Keratinocyte (primary cell): ENCODE data around the gene MTCL1. TPM values are rescaled to one million over a fixed set of nuclear protein-coding genes. Genes with fewer than 3 reads are reported as not detected.

Experiments
- DNase-seq: peaks from one replicate; pipeline ENCODE4 v3.0.0-alpha.2; 2011; ENCODE audit warnings: low read depth, missing footprints, low spot score
- FAIRE-seq: peaks from 2 replicates; lab custom pipeline; 2011; peaks lifted over from hg19 to GRCh38; lab: Jason Lieb, UNC
- H2AFZ ChIP-seq: 2 replicates; pipeline ENCODE4 v1.6.0; 2012; ENCODE audit warnings: low read length, control low read depth, inconsistent platforms; ENCODE audit not compliant: control insufficient read depth
- H3K27ac ChIP-seq: 2 replicates; pipeline ENCODE4 v1.5.1; 2011; ENCODE audit warnings: low read length; ENCODE audit not compliant: control insufficient read depth, insufficient read depth
- H3K27me3 ChIP-seq: 3 replicates; pipeline ENCODE4 v1.6.0; 2011; ENCODE audit warnings: low read length; ENCODE audit not compliant: control insufficient read depth, insufficient read depth; ENCODE audit errors: extremely low read depth
- H3K36me3 ChIP-seq, 2 experiments: 2 replicates in 1 of 2; 3 replicates in 1 of 2; pipeline ENCODE4 v1.5.1; 2011; ENCODE audit warnings: low read length in 2 of 2, mild to moderate bottlenecking in 1 of 2; ENCODE audit not compliant: control insufficient read depth in 2 of 2, insufficient read depth in 2 of 2; ENCODE audit errors: extremely low read depth in 1 of 2
- H3K4me1 ChIP-seq: 3 replicates; pipeline ENCODE4 v1.5.1; 2011; ENCODE audit warnings: low read length; ENCODE audit not compliant: control insufficient read depth, insufficient read depth; ENCODE audit errors: extremely low read depth
- H3K4me2 ChIP-seq: 3 replicates; pipeline ENCODE4 v1.6.0; 2011; ENCODE audit warnings: low read depth, low read length; ENCODE audit not compliant: control insufficient read depth, insufficient read depth; ENCODE audit errors: extremely low read depth
- H3K4me3 ChIP-seq, 3 experiments: fragments of 200-600 bp in 1 of 3; sonication (generic) in 1 of 3; 2 replicates in 2 of 3; 3 replicates in 1 of 3; pipeline ENCODE4 v1.5.1; 2011 to 2016; ENCODE audit warnings: low read length in 3 of 3, mild to moderate bottlenecking in 3 of 3, control low read depth in 2 of 3, inconsistent platforms in 1 of 3, low read depth in 1 of 3, mixed read lengths in 1 of 3, mixed run types in 1 of 3, moderate library complexity in 1 of 3; ENCODE audit not compliant: control insufficient read depth in 2 of 3, insufficient read depth in 2 of 3; ENCODE audit errors: extremely low read depth in 1 of 3
- H3K79me2 ChIP-seq: 2 replicates; pipeline ENCODE4 v1.6.0; 2012; ENCODE audit warnings: low read length; ENCODE audit not compliant: control insufficient read depth, insufficient read depth
- H3K9ac ChIP-seq: 3 replicates; pipeline ENCODE4 v1.6.0; 2011; ENCODE audit warnings: low read length; ENCODE audit not compliant: control insufficient read depth, insufficient read depth; ENCODE audit errors: extremely low read depth
- H3K9me1 ChIP-seq: 3 replicates; pipeline ENCODE4 v1.6.0; 2011; ENCODE audit warnings: low read length; ENCODE audit not compliant: control insufficient read depth, insufficient read depth; ENCODE audit errors: extremely low read depth
- H3K9me3 ChIP-seq: 2 replicates; pipeline ENCODE4 v1.5.1; 2012; ENCODE audit warnings: low read depth, low read length; ENCODE audit not compliant: control insufficient read depth
- H4K20me1 ChIP-seq: 3 replicates; pipeline ENCODE4 v1.6.0; 2011; ENCODE audit warnings: low read length; ENCODE audit not compliant: control insufficient read depth, insufficient read depth; ENCODE audit errors: extremely low read depth
- EZH2 ChIP-seq: IDR thresholded peaks from one replicate; pipeline ENCODE4 v1.6.1; 2012; ENCODE audit warnings: inconsistent platforms, mild to moderate bottlenecking, low read length, moderate library complexity
- dilution Hi-C: fragments of 300-500 bp; cut with MboI; formaldehyde crosslinking; loops from one replicate; pipeline ENCODE4 v1.7.0; 2020; ENCODE audit warnings: low sequenced_read_pairs; ENCODE audit not compliant: extremely low pct_ligation_motif_present
- polyA plus RNA-seq, 5 experiments: library from polyadenylated mRNA; depleted of rRNA in 3 of 5; stranded (reverse) in 3 of 5; stranded (forward) in 1 of 5; unstranded in 1 of 5; fragments of >200 nt; gene quantifications; 1 replicate in 1 of 5; 2 replicates in 3 of 5; 3 replicates in 1 of 5; pipeline versions ENCODE4 v1.2.1 to v1.2.3, GENCODE V29; 2011 to 2012; ENCODE audit warnings: missing spikeins in 2 of 5, low read depth in 1 of 5, low replicate concordance in 1 of 5
- TF ChIP-seq, protein P1 (sequence below), 3 experiments: IDR thresholded peaks in 1 of 3; conservative IDR thresholded peaks in 1 of 3; optimal IDR thresholded peaks in 1 of 3; 2 replicates in 2 of 3; 3 replicates in 1 of 3; pipeline versions ENCODE3 to v1.5.1; 2011; ENCODE audit warnings: low read length in 3 of 3, mild to moderate bottlenecking in 3 of 3, moderate library complexity in 2 of 3, control low read depth in 1 of 3, inconsistent platforms in 1 of 3; ENCODE audit not compliant: insufficient read depth in 2 of 3; ENCODE audit errors: extremely low read depth in 1 of 3

The MTCL1 gene
- polyA plus RNA-seq, 1 donor (not counting 4 experiments of a cell fraction or from before 2014, with no cell fraction given): 15.4 TPM

GRCh38 chr18:8839281-8839680, 133.9 kb downstream of the MTCL1 start:
- Histone ChIP-seq H3K4me1 (peaks cover 21% of the 10 kb centered on the region), H3K27ac (no peak overlapping the region), H3K9ac (no peak overlapping the region), H3K4me2 (no peak overlapping the region), H3K27me3 (no peaks in the 10 kb centered on the region), H3K79me2 (no peaks in the 10 kb centered on the region), H4K20me1 (no peaks in the 10 kb centered on the region), H3K9me1 (no peaks in the 10 kb centered on the region), H3K9me3 (no peaks in the 10 kb centered on the region), H2AFZ (no peak overlapping the region), H3K4me3 (no peak overlapping the region), H3K36me3 (no peaks in the 10 kb centered on the region)
- TF ChIP-seq, protein P1, sequence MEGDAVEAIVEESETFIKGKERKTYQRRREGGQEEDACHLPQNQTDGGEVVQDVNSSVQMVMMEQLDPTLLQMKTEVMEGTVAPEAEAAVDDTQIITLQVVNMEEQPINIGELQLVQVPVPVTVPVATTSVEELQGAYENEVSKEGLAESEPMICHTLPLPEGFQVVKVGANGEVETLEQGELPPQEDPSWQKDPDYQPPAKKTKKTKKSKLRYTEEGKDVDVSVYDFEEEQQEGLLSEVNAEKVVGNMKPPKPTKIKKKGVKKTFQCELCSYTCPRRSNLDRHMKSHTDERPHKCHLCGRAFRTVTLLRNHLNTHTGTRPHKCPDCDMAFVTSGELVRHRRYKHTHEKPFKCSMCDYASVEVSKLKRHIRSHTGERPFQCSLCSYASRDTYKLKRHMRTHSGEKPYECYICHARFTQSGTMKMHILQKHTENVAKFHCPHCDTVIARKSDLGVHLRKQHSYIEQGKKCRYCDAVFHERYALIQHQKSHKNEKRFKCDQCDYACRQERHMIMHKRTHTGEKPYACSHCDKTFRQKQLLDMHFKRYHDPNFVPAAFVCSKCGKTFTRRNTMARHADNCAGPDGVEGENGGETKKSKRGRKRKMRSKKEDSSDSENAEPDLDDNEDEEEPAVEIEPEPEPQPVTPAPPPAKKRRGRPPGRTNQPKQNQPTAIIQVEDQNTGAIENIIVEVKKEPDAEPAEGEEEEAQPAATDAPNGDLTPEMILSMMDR (optimal IDR thresholded peaks at IDR 0.05 in 1 of 3, IDR thresholded peaks at IDR 0.05 in 1 of 3, conservative IDR thresholded peaks at IDR 0.05 in 1 of 3; ENCODE audit: extremely low read depth in 1 of 3, insufficient read depth in 2 of 3, low read length in 3 of 3): no peak
- TF ChIP-seq EZH2: no peak
- FAIRE-seq: no peak
- DNase-seq: no peak
- dilution Hi-C loops: no loop called here

- Histone ChIP-seq H3K36me3 (no peaks in the 10 kb centered on the region), H3K4me1 (peaks cover 25% of the 10 kb centered on the region), H3K27me3 (no peaks in the 10 kb centered on the region), H3K9ac (no peak overlapping the region), H2AFZ (peak overlapping the region; percentile 7), H3K9me1 (no peaks in the 10 kb centered on the region), H3K4me3 (no peak overlapping the region), H3K79me2 (no peaks in the 10 kb centered on the region), H3K27ac (peak overlapping the region; percentile 22), H3K4me2 (peak overlapping the region; percentile 39), H3K9me3 (no peaks in the 10 kb centered on the region), H4K20me1 (no peaks in the 10 kb centered on the region)
- dilution Hi-C loops: no loop called here
- FAIRE-seq (peak; percentile 78), DNase-seq (peak; percentile 52)
- TF ChIP-seq, protein P1 (optimal IDR thresholded peaks at IDR 0.05 in 1 of 3, IDR thresholded peaks at IDR 0.05 in 1 of 3, conservative IDR thresholded peaks at IDR 0.05 in 1 of 3; ENCODE audit: extremely low read depth in 1 of 3, insufficient read depth in 2 of 3, low read length in 3 of 3): no peak
- no peak for TF ChIP-seq EZH2
Measured at GRCh38 chr18:8841781-8842485, 136.6 kb downstream of the MTCL1 start.
